H54 (cell line): ENCODE data around the gene NOVA2.

Source experiments
- DNase-seq: peaks from one replicate; pipeline ENCODE4 v3.0.0; 2011; ENCODE audit warnings: low spot score, mixed read lengths; ENCODE audit not compliant: insufficient read length
- FAIRE-seq: peaks from 3 replicates; lab custom pipeline; 2011; peaks lifted over from hg19 to GRCh38; lab: Jason Lieb, UNC
- POLR2A ChIP-seq: IDR thresholded peaks from 2 replicates; pipeline ENCODE4 v1.6.1; 2011; ENCODE audit warnings: low read depth, mild to moderate bottlenecking, low read length

NOVA2 gene

GRCh38 chr19:45990113-45990728, 16.6 kb upstream of the NOVA2 start:
- DNase-seq = no peak
- TF ChIP-seq POLR2A = no peak
- no peak for FAIRE-seq

GRCh38 chr19:45985321-45985720, 11.7 kb upstream of the NOVA2 start:
- DNase-seq = no peak
- no peak for TF ChIP-seq POLR2A
- FAIRE-seq = no peak

- FAIRE-seq = no peak
- TF ChIP-seq POLR2A = no peak
- no peak for DNase-seq
Observed at GRCh38 chr19:45981350-45981749, 7.7 kb upstream of the NOVA2 start.

- TF ChIP-seq POLR2A = no peak
- FAIRE-seq (no peak), DNase-seq (no peak)
Observed at GRCh38 chr19:45978156-45978555, 4.5 kb upstream of the NOVA2 start.

- no peak for DNase-seq
Observed at GRCh38 chr19:45976178-45976577, 2.5 kb upstream of the NOVA2 start.

GRCh38 chr19:45975306-45976070, 1.8 kb upstream of the NOVA2 start:
- DNase-seq (no peak), FAIRE-seq (no peak)
- no peak for TF ChIP-seq POLR2A

More at GRCh38 chr19:45976178-45976577, 2.5 kb upstream of the NOVA2 start:
- no peak for FAIRE-seq
- TF ChIP-seq POLR2A = no peak

GRCh38 chr19:45972947-45973540, 621 bp downstream of the NOVA2 start:
- TF ChIP-seq POLR2A = no peak
- FAIRE-seq (no peak), DNase-seq (no peak)

GRCh38 chr19:45972081-45972946, 1.4 kb downstream of the NOVA2 start:
- FAIRE-seq (no peak), DNase-seq (no peak)
- TF ChIP-seq POLR2A = no peak

- FAIRE-seq = no peak
- no peak for TF ChIP-seq POLR2A
- DNase-seq = no peak
Observed at GRCh38 chr19:45971260-45971902, 2.3 kb downstream of the NOVA2 start.

GRCh38 chr19:45969676-45970075, 4.0 kb downstream of the NOVA2 start:
- TF ChIP-seq POLR2A = no peak
- DNase-seq = no peak
- no peak for FAIRE-seq

- DNase-seq = no peak
- no peak for TF ChIP-seq POLR2A
- FAIRE-seq = no peak
Observed at GRCh38 chr19:45968626-45969025, 5.0 kb downstream of the NOVA2 start.

- FAIRE-seq (no peak), DNase-seq (no peak)
- TF ChIP-seq POLR2A = no peak
Observed at GRCh38 chr19:45967246-45967645, 6.4 kb downstream of the NOVA2 start.

GRCh38 chr19:45962021-45962420, 11.6 kb downstream of the NOVA2 start:
- no peak for DNase-seq
- no peak for FAIRE-seq
- no peak for TF ChIP-seq POLR2A

GRCh38 chr19:45960595-45961235, 12.9 kb downstream of the NOVA2 start:
- DNase-seq (no peak), FAIRE-seq (no peak)

More at GRCh38 chr19:45960595-45961235, 12.9 kb downstream of the NOVA2 start:
- TF ChIP-seq POLR2A = no peak
